Stromal cell of bone marrow (primary cell): Measurements from ENCODE around the gene SYT12.
"Not testable (repeated sequence)": the region's sequence is repeated elsewhere in the genome, so short reads cannot be mapped to it uniquely, and the experiment has no call there.

Experiments
- DNase-seq: peaks from one replicate; pipeline ENCODE4 v3.0.0-alpha.2; 2012; ENCODE audit warnings: low read depth

Gene SYT12

DNA sequence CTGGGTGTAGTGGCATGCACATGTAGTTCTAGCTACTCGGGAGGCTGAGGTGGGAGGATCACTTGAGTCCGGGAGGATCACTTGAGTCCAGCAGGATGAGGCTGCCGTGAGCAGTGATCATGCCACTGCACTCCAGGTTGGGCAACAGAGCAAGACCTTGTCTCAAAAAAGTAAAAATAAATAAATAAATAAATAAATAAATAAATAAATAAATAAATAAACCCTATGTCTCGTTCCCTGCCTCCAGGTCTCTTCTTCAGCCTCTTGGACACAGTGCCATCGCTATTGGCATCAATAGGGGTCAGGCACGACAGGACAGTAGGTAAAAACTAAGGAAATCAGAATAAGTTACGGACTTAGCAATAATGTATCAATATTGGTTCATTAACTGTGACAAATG lies 23.4 kb upstream of the SYT12 start:
- DNase-seq, result no peak

DNA sequence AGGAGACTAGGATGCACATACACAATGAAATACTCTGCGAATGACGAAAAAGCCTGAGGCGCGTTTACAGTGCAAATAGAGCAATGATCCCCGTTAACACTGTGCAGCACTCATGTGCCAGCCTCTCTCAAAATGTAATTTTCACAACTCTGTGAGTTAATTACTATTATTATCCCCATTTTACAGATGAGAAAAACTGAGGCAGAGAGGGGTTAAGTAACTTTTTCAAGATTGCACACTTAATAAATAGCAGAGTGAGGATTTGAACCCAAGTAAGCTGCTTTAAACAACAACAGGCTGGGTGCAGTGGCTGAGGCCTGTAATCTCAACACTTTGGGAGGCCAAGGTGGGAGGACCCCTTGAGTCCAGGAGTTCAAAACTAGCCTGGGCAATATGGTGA lies 21.6 kb upstream of the SYT12 start:
- no peak for DNase-seq

GRCh38 chr11:67002297-67002913 lies 20.5 kb upstream of the SYT12 start:
- no peak for DNase-seq

DNA sequence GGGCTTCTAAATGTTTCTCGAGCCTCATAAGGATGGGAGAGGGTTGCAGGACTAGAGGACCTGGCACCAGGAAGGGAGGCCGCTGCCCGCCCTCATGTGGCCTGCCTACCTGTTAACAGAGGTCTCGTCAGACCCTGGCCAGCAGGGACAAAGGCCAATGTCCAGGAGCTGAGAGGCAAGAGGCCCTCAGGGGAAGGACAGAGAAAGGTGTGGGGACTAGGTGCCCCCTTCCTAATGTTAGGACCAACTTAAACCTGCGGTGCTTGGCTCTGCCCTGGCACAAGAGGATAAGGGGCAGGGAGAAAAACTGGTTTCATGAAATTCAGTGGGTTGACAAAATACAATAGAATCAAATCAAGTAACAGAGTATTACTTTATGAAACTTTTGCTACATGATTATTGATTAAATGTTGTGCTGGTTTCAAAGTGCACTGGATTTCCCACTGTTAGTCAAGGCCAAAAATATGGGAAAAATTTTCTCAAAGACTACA lies 20.0 kb upstream of the SYT12 start:
- DNase-seq, result no peak

- not testable (repeated sequence) for DNase-seq
These were observed 17.7 kb upstream of the SYT12 start for GRCh38 chr11:67005200-67005599.

DNA sequence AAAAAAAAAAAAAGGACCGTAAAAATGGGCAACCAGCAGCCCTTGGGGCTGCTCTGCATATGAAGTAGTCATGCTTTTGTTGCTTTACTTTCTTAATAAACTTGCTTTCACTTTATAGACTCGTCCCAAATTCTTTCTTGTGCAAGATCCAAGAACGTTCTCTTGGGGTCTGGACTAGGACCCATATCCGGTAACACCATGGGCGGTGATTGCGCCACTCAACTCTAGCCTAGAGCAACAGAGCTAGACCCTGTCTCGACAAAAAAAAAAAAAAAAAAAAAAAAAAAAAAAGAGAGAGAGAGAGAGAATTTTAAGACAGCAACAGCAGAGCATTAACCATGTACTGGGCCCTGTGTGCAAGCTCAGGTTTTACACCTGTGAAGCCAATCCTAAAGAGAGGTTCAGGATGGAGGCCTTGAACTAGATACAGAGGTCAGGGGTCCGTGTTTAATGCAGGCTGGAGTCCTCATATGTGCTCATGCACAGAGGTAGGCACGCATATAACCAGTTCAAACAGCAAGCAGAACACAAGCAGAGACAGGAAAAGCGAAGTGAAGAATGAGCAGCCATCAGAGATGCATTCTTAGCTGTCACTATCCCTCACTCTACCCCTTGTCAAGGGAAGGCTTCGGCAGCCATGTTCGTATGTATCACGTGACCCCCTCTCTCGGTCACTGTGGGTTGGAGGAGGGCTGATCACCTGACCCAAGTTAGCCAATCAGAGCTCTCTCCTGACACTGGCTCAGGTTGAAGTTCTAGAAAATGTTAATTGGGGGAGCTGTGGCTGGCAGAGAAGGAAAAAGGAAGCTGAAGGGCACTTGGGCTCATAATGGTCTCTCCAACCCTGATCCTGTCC lies 16.7 kb upstream of the SYT12 start:
- no peak for DNase-seq

- no peak for DNase-seq
These were observed 15.8 kb upstream of the SYT12 start for GRCh38 chr11:67007126-67007525.

DNA sequence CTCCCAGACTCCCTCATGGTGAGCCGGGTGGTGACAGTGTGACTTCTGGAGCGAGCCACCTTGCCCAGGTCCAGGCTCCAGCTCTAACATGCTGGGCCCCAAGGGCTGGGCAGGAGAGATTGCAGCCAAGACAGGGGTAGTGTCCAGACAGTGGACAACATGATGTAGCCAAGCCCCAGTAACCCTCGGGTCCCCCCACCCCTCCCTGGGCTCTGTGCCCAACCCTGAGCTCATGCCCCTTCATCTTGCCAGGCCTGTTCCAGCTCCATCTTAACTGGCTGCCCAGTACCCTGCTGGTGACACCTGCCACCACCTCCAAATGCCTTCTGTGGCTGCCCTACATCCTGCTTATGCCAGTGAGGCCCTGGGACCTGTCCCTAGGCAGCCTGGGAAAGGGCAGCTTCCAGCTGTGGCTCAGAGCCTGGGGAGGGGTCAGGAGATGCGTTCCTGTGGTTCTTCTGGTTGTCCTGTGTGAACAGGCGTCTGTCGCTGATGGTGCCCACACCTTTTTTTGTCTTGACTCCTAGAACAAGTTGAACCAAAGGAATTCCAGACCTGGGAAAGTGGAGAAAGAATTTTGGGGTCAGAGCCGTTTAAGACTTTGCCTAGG lies 12.5 kb upstream of the SYT12 start:
- no peak for DNase-seq

DNA sequence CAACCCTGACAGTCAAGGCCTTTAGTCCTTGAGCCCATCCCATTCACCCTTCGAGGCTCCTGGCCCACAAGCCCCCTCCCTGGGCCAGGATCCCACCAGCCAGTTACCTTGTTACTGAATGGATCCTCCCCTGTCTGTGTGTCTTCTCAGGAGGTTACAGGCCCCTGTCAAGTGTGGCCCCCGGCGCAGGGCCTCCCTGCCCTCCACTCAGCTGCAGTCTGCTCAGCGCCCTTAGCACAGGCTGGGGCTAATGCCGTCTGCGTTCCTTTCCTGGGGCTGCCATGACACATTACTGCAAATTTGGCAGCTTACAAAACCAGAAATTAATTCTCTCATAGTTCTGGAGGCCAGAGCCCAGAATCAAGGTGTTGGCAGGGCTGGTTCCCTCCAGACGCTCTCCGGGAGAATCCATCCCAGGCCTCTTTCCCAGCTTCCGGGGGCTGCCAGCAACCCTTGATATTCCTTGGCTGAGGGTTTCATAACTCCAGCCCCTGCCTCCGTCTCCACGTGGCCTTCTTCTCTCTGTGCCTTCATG lies 9.4 kb upstream of the SYT12 start:
- no peak for DNase-seq

GRCh38 chr11:67014343-67014742 lies 8.6 kb upstream of the SYT12 start:
- no peak for DNase-seq

DNA sequence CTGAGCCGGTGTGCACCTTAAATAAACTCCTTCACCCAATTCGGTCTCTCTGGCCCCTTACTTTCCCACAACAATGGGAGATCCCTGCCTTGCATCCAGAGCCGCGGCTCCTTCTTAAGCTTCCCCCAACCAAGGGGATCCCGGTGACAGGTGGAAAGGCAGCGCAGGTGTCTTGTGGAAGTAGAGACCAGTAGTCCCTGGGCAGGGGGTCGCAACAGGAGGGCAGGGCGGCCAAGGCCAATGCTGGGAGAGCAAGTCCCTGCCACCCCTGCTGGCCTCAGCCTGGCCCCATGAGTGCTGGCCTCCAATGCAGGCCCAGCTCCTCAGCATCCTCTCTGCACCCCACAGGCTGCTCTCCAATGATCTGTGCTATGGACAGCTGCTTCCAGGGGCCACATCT lies 7.9 kb upstream of the SYT12 start:
- DNase-seq, result no peak

DNA sequence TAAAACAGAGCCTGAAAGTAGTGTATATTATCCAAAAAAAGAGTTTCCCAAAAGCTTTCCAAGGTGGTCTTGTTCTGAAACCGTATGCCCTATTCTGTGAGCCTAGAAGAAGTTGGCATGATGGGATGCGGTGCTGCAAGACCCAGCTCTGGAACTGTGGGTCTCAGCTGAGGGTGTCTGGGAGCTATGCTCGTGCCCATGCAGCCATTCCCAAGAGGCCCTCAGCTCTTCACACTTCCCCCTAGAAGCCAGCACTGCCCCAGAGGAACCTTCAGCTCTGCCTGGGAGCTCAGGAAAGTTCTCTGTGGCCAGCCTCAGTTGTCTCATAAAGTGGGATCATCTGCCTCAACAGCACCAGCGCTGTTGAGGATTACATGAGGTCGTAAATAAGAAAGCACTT lies 6.4 kb upstream of the SYT12 start:
- no peak for DNase-seq

DNA sequence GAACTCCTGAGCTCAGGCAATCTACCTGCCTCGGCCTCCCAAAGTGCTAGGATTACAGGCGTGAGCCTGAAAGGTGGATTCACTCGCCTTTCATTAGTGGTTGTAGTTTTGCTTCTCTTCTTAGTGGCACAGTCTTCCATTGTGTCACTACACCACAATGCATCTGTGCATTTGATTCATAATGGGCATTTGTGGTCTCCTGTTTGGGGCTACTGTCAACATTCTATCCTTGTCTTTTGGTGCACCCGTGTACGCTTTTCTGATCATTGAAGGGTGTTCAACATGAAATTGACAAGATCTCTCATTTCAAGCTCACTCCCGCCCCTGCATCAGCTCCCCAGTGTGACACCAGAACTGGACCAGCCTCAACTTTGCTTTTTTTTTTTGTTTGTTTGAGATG lies 2.0 kb upstream of the SYT12 start:
- DNase-seq, result no peak

GRCh38 chr11:67022341-67022933 lies 497 bp upstream of the SYT12 start:
- no peak for DNase-seq

GRCh38 chr11:67023957-67024353 lies 1.0 kb downstream of the SYT12 start:
- no peak for DNase-seq

DNA sequence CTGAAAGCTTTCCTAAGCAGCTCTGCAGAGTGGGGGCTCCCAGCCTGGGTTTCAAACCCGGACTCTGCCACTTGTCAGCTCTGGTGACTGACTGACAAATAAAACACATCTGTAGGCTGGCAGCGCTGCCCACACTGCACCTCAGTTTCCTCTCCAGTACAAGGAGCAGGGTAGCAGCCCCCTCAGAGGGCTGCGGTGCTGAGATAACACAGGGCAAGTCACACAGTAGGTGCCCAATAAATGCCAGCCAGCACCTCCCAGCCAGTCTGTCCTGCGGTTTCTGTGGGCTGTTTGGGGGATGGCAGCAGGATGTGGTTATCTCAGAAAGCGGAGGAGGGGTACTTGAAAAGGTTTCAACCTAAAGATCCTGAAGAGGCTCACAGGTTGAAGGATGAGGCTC lies 1.5 kb downstream of the SYT12 start:
- DNase-seq, result no peak

- no peak for DNase-seq
These were observed 2.0 kb downstream of the SYT12 start for GRCh38 chr11:67024966-67025365.

DNA sequence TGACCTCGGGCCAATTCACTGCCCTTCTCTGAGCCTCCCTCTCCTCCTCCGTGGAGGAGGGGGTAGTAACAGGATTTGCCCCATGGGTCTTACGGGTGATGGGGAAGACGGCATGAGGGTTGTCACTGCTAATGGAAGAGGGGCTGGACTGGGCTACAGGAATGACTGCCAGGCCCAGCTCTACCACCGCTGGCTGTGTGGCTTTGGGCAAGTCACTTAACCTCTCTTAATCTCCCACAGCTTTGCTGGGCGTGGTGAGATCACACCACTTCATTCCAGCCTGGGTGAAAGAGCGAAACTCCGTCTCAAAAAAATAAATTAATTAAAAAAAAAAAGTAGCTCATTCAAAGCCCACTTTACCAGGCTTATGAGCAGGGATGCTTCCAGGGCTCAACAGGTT lies 2.8 kb downstream of the SYT12 start:
- DNase-seq, result no peak

- no peak for DNase-seq
These were observed 4.0 kb downstream of the SYT12 start for GRCh38 chr11:67026941-67027340.

GRCh38 chr11:67027483-67027930 lies 4.6 kb downstream of the SYT12 start:
- DNase-seq, result no peak

DNA sequence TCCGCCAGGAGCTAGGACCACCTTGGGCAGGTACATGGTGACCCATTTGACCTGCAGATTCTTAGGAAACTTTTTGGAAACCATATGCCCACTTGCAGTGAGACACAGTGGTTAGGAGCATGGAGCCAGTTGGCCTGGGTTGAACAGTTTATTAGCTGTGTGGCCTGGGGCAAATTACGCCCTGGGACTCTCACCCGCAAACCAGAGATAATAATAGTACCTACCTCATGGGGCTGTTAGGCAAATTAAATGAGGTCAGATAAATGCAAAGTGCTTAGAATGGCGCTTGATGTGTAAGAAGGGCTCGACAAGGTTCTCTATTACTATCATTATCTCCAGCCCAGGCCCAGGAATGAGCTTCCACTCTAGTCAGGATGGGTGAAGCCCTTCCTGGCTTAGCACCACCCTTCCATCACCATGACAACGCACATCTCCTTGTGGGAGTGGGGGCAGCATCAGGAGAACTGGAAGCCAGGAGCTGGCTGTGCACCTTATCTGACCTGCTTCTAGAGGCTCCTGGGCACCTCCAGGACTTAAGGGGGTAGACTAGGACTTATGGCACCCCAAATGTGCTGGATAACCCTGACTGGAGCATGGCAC lies 5.1 kb downstream of the SYT12 start:
- no peak for DNase-seq

GRCh38 chr11:67029146-67029545 lies 6.2 kb downstream of the SYT12 start:
- no peak for DNase-seq
